ENCODE results near the gene DBX2.
"Not testable (repeated sequence)": the region's sequence is repeated elsewhere in the genome, so short reads cannot be mapped to it uniquely, and the experiment has no call there.

Gene DBX2

DNA sequence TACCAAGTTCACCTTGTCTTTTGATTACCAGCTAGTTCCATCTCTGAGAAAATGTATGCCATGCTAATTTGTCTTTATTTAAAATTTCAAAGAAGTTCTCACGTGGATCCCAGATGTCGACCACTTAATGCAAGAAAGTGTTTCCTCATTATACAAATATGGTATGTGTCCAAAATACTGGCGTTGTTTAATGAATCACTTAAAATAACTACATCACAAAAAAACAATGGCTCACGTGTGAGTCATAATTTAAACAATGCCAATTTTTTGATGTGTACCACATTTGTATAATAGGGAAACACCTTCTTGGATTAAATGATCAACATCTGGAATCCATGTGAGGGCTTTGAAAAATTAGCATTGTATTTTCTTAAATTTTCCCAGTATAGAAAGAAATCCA is 40.8 kb downstream of the DBX2 start:
- no peak for DNase-seq (ENCODE audit: low read depth)

GRCh38 chr12:45008211-45008610 is 42.7 kb downstream of the DBX2 start:
- no peak for DNase-seq (ENCODE audit: low read depth)

DNA sequence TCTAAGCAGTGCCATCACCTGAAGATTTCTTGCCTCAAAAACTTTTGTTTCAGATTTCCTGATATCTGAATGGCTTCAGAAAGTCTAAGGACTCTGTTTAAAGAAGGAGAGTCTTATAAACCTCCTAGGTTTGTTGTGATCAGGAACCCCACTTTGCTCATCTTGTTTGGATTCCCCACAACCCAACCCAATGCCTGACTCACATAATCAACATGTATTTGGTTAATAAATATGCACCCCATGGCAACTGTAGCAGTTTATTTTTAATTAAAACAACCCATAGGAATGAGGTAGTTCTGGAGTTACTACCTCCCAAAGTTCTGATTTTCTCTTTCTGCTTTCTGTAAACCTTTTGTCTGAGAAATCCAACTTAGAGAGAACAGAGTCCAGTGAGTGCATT is 51.5 kb downstream of the DBX2 start:
- no peak for DNase-seq (ENCODE audit: low read depth)

DNA sequence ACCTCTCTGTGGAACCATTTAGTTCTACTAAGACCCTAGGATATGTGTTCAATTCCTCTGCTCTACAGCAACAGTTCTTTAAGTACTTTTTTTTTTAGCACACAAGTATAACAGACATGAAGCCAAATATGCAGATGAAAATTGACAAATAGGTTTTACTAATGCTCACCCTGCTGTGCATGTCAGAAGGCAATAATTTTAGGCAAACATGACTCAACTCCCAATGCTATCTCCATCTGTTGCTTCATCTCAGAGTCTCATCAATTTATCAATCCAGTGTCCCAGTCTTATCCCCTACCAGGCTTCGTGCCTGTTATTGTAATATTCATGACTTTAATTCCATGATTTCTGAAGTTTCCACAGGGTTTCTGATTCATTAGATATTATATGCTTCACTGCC is 57.7 kb downstream of the DBX2 start:
- no peak for DNase-seq (ENCODE audit: low read depth)

DNA sequence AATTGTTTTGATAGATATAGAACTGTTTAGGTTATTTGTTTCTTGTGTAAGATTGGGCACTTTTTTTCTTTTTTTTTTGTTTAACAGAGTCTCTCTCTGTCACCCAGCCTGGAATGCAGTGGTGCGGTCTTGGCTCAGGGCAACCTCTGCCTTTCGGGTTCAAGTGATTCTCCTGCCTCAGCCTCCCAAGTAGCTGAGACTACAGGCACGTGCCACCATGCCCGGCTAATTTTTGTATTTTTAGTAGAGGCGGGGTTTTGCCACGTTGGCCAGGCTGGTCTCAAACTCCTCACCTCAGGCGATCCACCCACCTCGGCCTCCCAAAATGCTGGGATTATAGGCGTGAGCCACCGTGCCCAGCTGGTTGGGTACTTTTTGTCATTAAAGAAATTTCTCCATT is 66.0 kb downstream of the DBX2 start:
- not testable (repeated sequence) for DNase-seq (ENCODE audit: low read depth)

DNA sequence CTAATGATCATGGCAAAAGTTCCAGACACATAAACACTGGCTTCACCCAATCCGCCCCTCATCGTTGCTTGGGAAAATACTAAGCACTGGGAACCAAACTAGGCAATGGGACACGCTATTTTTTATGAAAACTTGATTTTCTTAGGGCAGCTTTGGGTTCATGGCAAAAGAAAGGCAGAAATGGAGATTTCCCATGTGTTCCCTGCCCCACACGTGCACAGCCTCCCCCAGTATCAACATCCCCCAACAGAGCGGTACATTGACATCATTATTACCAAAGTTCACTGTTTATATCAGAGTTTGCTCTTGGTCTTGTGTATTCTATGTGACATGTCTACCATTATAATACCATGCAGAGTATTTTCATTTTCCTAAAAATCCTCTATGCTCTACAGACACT is 71.0 kb downstream of the DBX2 start:
- DNase-seq (ENCODE audit: low read depth) = no peak

GRCh38 chr12:44976246-44976645 is 74.7 kb downstream of the DBX2 start:
- DNase-seq (ENCODE audit: low read depth) = no peak

GRCh38 chr12:44972746-44973421 is 78.0 kb downstream of the DBX2 start:
- no peak for DNase-seq (ENCODE audit: low read depth)

- no peak for DNase-seq (ENCODE audit: low read depth)
These were observed 81.9 kb downstream of the DBX2 start for GRCh38 chr12:44968965-44969364.
